Activated naive CD4-positive, alpha-beta T cell treated with anti-CD3 and anti-CD28 coated beads, Interleukin-2, amount 50 U/mL, for 16 hours (primary cell): ENCODE data around the gene NRXN3.

ENCODE experiments used
- DNase-seq: peaks from one replicate; pipeline ENCODE4 v3.0.0-alpha.2; 2020

NRXN3 gene

GRCh38 chr14:78175412-78175811 is 5.2 kb downstream of the NRXN3 start:
- no peak for DNase-seq

- DNase-seq: no peak
These were observed 7.9 kb downstream of the NRXN3 start for GRCh38 chr14:78178071-78178470.

GRCh38 chr14:78178971-78179370 is 8.8 kb downstream of the NRXN3 start:
- no peak for DNase-seq

- no peak for DNase-seq
These were observed 11.1 kb downstream of the NRXN3 start for GRCh38 chr14:78181270-78181669.

- DNase-seq: no peak
These were observed 12.5 kb downstream of the NRXN3 start for GRCh38 chr14:78182722-78183121.

GRCh38 chr14:78184157-78184556 is 14.0 kb downstream of the NRXN3 start:
- no peak for DNase-seq

- no peak for DNase-seq
These were observed 16.1 kb downstream of the NRXN3 start for GRCh38 chr14:78186277-78186676.

GRCh38 chr14:78188882-78189281 is 18.7 kb downstream of the NRXN3 start:
- DNase-seq: no peak

GRCh38 chr14:78195431-78195830 is 25.3 kb downstream of the NRXN3 start:
- DNase-seq: no peak

GRCh38 chr14:78196323-78196722 is 26.1 kb downstream of the NRXN3 start:
- no peak for DNase-seq

- no peak for DNase-seq
These were observed 26.9 kb downstream of the NRXN3 start for GRCh38 chr14:78197051-78197450.

- DNase-seq: no peak
These were observed 32.0 kb downstream of the NRXN3 start for GRCh38 chr14:78202163-78202562.

GRCh38 chr14:78202976-78203375 is 32.8 kb downstream of the NRXN3 start:
- no peak for DNase-seq

GRCh38 chr14:78207414-78207813 is 37.2 kb downstream of the NRXN3 start:
- DNase-seq: no peak

- no peak for DNase-seq
These were observed 50.1 kb downstream of the NRXN3 start for GRCh38 chr14:78220273-78220672.

GRCh38 chr14:78222746-78223145 is 52.6 kb downstream of the NRXN3 start:
- no peak for DNase-seq

- DNase-seq: no peak
These were observed 57.3 kb downstream of the NRXN3 start for GRCh38 chr14:78227248-78228077.

- no peak for DNase-seq
These were observed 58.6 kb downstream of the NRXN3 start for GRCh38 chr14:78228702-78229327.

- DNase-seq: no peak
These were observed 62.2 kb downstream of the NRXN3 start for GRCh38 chr14:78232231-78233000.

- DNase-seq: no peak
These were observed 68.0 kb downstream of the NRXN3 start for GRCh38 chr14:78238141-78238540.

GRCh38 chr14:78240567-78240966 is 70.4 kb downstream of the NRXN3 start:
- no peak for DNase-seq

- no peak for DNase-seq
These were observed 71.9 kb downstream of the NRXN3 start for GRCh38 chr14:78242086-78242485.

- no peak for DNase-seq
These were observed 73.0 kb downstream of the NRXN3 start for GRCh38 chr14:78243187-78243586.

GRCh38 chr14:78245238-78245637 is 75.1 kb downstream of the NRXN3 start:
- no peak for DNase-seq
